ENCODE results near the gene METTL25B.

GRCh38 chr1:156772728-156773497 is 44.6 kb downstream of the METTL25B start:
- no peak for TF ChIP-seq CTCF (IDR thresholded peaks at IDR 0.05)
- no peak for TF ChIP-seq ZFX (IDR thresholded peaks at IDR 0.05; ENCODE audit: borderline replicate concordance)

All from 22Rv1 (cell line).